ENCODE data around the gene SNW1. TPM values are rescaled to one million over a fixed set of nuclear protein-coding genes. Genes with fewer than 3 reads are reported as not detected.

Gene SNW1
- total RNA-seq, 1 experiment from 2014 or later: 67.5 TPM

- Histone ChIP-seq H3F3A (ENCODE audit: low read length, unreplicated experiment) (peaks cover 6% of the 10 kb centered on the region), H3K9me2 (replicated peaks; ENCODE audit: low read length) (no peaks in the 10 kb centered on the region), H4K20me1 (ENCODE audit: low read length) (peaks cover 9% of the 10 kb centered on the region), H3K36me3 (ENCODE audit: low read depth, low read length) (peaks cover 50% of the 10 kb centered on the region), H2AFZ (ENCODE audit: low read length) (no peak overlapping the region), H3K27me3 (ENCODE audit: low read length) (no peaks in the 10 kb centered on the region), H3K4me1 (ENCODE audit: insufficient read depth, low read length) (peaks cover 2% of the 10 kb centered on the region), H3K79me2 (ENCODE audit: low read length) (peaks cover 42% of the 10 kb centered on the region), H3K9me3 (ENCODE audit: low read length) (no peaks in the 10 kb centered on the region), H3K9ac (ENCODE audit: low read length) (no peak overlapping the region), H3K27ac (ENCODE audit: low read length) (no peak overlapping the region), H3K4me3 (ENCODE audit: low read length) (no peak overlapping the region), H3K4me2 (ENCODE audit: low read length) (no peak overlapping the region)
- TSS peak; percentile 4 for BruUV-seq (replicated peaks)
- POLR2A ChIA-PET (ENCODE audit: unreplicated experiment): no interaction called here
- intact Hi-C loops (cut with micrococcal nuclease): no loop called here
- CTCF ChIA-PET: no interaction called here
- no peak for DNase-seq
- TF ChIP-seq EZH2 (IDR thresholded peaks at IDR 0.05; ENCODE audit: low read length, unreplicated experiment): no peak
- TF ChIP-seq CTCF (conservative IDR thresholded peaks at IDR 0.05; ENCODE audit: low read depth, low read length): no peak
- TF ChIP-seq EZH2phosphoT487 (IDR thresholded peaks at IDR 0.05; ENCODE audit: borderline replicate concordance, low read length): no peak
- ATAC-seq: no peak
Measured at GRCh38 chr14:77714926-77715325, 46.0 kb downstream of the SNW1 start.

GRCh38 chr14:77710364-77710763 is 50.6 kb downstream of the SNW1 start:
- ATAC-seq (no peak), DNase-seq (no peak)
- Histone ChIP-seq H3K9me2 (replicated peaks; ENCODE audit: low read length) (no peaks in the 10 kb centered on the region), H3K4me1 (ENCODE audit: insufficient read depth, low read length) (peaks cover 18% of the 10 kb centered on the region), H3K4me3 (ENCODE audit: low read length) (peak overlapping the region; percentile 95; the same call in 1 of the 2 replicates), H3K36me3 (ENCODE audit: low read depth, low read length) (peaks cover 34% of the 10 kb centered on the region), H3K9ac (ENCODE audit: low read length) (no peak overlapping the region), H3K79me2 (ENCODE audit: low read length) (peaks cover 87% of the 10 kb centered on the region), H3K27me3 (ENCODE audit: low read length) (no peaks in the 10 kb centered on the region), H4K20me1 (ENCODE audit: low read length) (peaks cover 26% of the 10 kb centered on the region), H3F3A (ENCODE audit: low read length, unreplicated experiment) (no peaks in the 10 kb centered on the region), H3K4me2 (ENCODE audit: low read length) (peak overlapping the region; percentile 81), H3K9me3 (ENCODE audit: low read length) (no peaks in the 10 kb centered on the region), H3K27ac (ENCODE audit: low read length) (no peak overlapping the region), H2AFZ (ENCODE audit: low read length) (no peak overlapping the region)
- TF ChIP-seq EZH2 (IDR thresholded peaks at IDR 0.05; ENCODE audit: low read length, unreplicated experiment) (no peak), EZH2phosphoT487 (IDR thresholded peaks at IDR 0.05; ENCODE audit: borderline replicate concordance, low read length) (no peak), CTCF (conservative IDR thresholded peaks at IDR 0.05; ENCODE audit: low read depth, low read length) (no peak)
- intact Hi-C loops (cut with micrococcal nuclease): no loop called here
- BruUV-seq (replicated peaks): no TSS peak
- CTCF ChIA-PET: no interaction called here
- POLR2A ChIA-PET (ENCODE audit: unreplicated experiment): no interaction called here

GRCh38 chr14:77709412-77709811 is 51.5 kb downstream of the SNW1 start:
- TF ChIP-seq CTCF (conservative IDR thresholded peaks at IDR 0.05; ENCODE audit: low read depth, low read length) (no peak), EZH2 (IDR thresholded peaks at IDR 0.05; ENCODE audit: low read length, unreplicated experiment) (no peak), EZH2phosphoT487 (IDR thresholded peaks at IDR 0.05; ENCODE audit: borderline replicate concordance, low read length) (no peak)
- Histone ChIP-seq H3F3A (ENCODE audit: low read length, unreplicated experiment) (no peaks in the 10 kb centered on the region), H3K4me3 (ENCODE audit: low read length) (peak overlapping the region; percentile 95), H2AFZ (ENCODE audit: low read length) (no peak overlapping the region), H3K79me2 (ENCODE audit: low read length) (peaks cover 82% of the 10 kb centered on the region), H3K9me2 (replicated peaks; ENCODE audit: low read length) (no peaks in the 10 kb centered on the region), H3K9ac (ENCODE audit: low read length) (peak overlapping the region; percentile 89), H3K4me1 (ENCODE audit: insufficient read depth, low read length) (peaks cover 18% of the 10 kb centered on the region), H3K4me2 (ENCODE audit: low read length) (peak overlapping the region; percentile 81), H3K27ac (ENCODE audit: low read length) (no peak overlapping the region), H4K20me1 (ENCODE audit: low read length) (peaks cover 26% of the 10 kb centered on the region), H3K27me3 (ENCODE audit: low read length) (no peaks in the 10 kb centered on the region), H3K36me3 (ENCODE audit: low read depth, low read length) (peaks cover 28% of the 10 kb centered on the region), H3K9me3 (ENCODE audit: low read length) (no peaks in the 10 kb centered on the region)
- ChIA-PET POLR2A (ENCODE audit: unreplicated experiment) (no interaction called here), CTCF (no interaction called here)
- no TSS peak for BruUV-seq (replicated peaks)
- DNase-seq: no peak
- ATAC-seq: no peak
- intact Hi-C loops (cut with micrococcal nuclease): loop anchor here (2.0 kb wide), 1 partner anchor 55 kb away; no protein-coding TSS in a partner anchor
